IMR-90 (cell line): Measurements from ENCODE around the gene MAGI1. TPM values are rescaled to one million over a fixed set of nuclear protein-coding genes. Genes with fewer than 3 reads are reported as not detected.

Experiments used
- ATAC-seq: fragments of 200-7000 bp; cut with Tn5 transposase; 2 replicates; pipeline ENCODE4 v1.9.1; 2020; ENCODE audit warnings: low read depth, mild to moderate bottlenecking, moderate library complexity
- BruUV-seq: library from RNA; stranded (reverse); fragments of 400-500 nt; replicated peaks from 2 replicates; lab custom pipeline; 2021; lab: Mats Ljungman, UMichigan
- CTCF ChIA-PET: fragments of 300-600 bp; formaldehyde crosslinking; extraction: SDS; loops from one replicate; lab custom pipeline; 2021; ENCODE audit warnings: antibody characterized with exemption; lab: Yijun Ruan, JAX
- POLR2A ChIA-PET: fragments of 300-600 bp; sonication (Branson Sonifier 250); formaldehyde crosslinking; loops from one replicate; lab custom pipeline; 2022; ENCODE audit warnings: antibody characterized with exemption; ENCODE audit not compliant: unreplicated experiment; lab: Charles Lee
- DNase-seq: peaks from one replicate; pipeline ENCODE4 v3.0.0; 2013
- H2AFZ ChIP-seq: replicated peaks from 2 replicates; pipeline ENCODE3; 2013; ENCODE audit warnings: low read length, mild to moderate bottlenecking; ENCODE audit not compliant: poor library complexity
- H2AK5ac ChIP-seq: 2 replicates; pipeline ENCODE4 v1.6.1; 2013; ENCODE audit warnings: low read depth, low read length, inconsistent platforms
- H2AK9ac ChIP-seq: replicated peaks from 2 replicates; pipeline ENCODE3; 2013; ENCODE audit warnings: mild to moderate bottlenecking, low read depth, low read length, moderate library complexity; ENCODE audit not compliant: poor library complexity
- H2BK120ac ChIP-seq: 2 replicates; pipeline ENCODE4 v1.6.1; 2013; ENCODE audit warnings: low read depth, low read length, inconsistent platforms
- H2BK15ac ChIP-seq: 3 replicates; pipeline ENCODE4 v1.6.1; 2013; ENCODE audit warnings: low read depth, low read length, inconsistent platforms
- H2BK20ac ChIP-seq: 2 replicates; pipeline ENCODE4 v1.6.1; 2013; ENCODE audit warnings: low read depth, mild to moderate bottlenecking, inconsistent platforms, low read length, moderate library complexity
- H2BK5ac ChIP-seq: 2 replicates; pipeline ENCODE4 v1.6.1; 2013; ENCODE audit warnings: mild to moderate bottlenecking, low read depth, low read length, inconsistent platforms; ENCODE audit not compliant: poor library complexity, severe bottlenecking
- H3K14ac ChIP-seq: replicated peaks from 2 replicates; pipeline ENCODE4 v1.6.1; 2013; ENCODE audit warnings: low read depth, low read length, inconsistent platforms
- H3K18ac ChIP-seq: 2 replicates; pipeline ENCODE4 v1.6.1; 2013; ENCODE audit warnings: low read depth, low read length, control low read depth
- H3K23ac ChIP-seq: 2 replicates; pipeline ENCODE4 v1.6.1; 2013; ENCODE audit warnings: low read depth, low read length, inconsistent platforms
- H3K27ac ChIP-seq: 2 replicates; pipeline ENCODE4 v1.5.1; 2013; ENCODE audit warnings: mild to moderate bottlenecking, control low read depth, low read length; ENCODE audit not compliant: insufficient read depth
- H3K27me3 ChIP-seq: 2 replicates; pipeline ENCODE4 v1.6.1; 2013; ENCODE audit warnings: low read length; ENCODE audit not compliant: control insufficient read depth, insufficient read depth
- H3K36me3 ChIP-seq: 2 replicates; pipeline ENCODE4 v1.6.1; 2013; ENCODE audit warnings: low read length, mixed read lengths; ENCODE audit not compliant: control insufficient read depth, insufficient read depth
- H3K4ac ChIP-seq: 2 replicates; pipeline ENCODE4 v1.6.1; 2013; ENCODE audit warnings: low read depth, low read length, inconsistent platforms
- H3K4me1 ChIP-seq: 2 replicates; pipeline ENCODE4 v1.6.1; 2013; ENCODE audit warnings: low read length, mixed read lengths; ENCODE audit not compliant: control insufficient read depth, insufficient read depth
- H3K4me2 ChIP-seq: 2 replicates; pipeline ENCODE4 v1.6.1; 2013; ENCODE audit warnings: low read depth, mild to moderate bottlenecking, control low read depth, low read length, moderate library complexity
- H3K4me3 ChIP-seq: 2 replicates; pipeline ENCODE4 v1.5.1; 2013; ENCODE audit warnings: low read depth, mild to moderate bottlenecking, control low read depth, low read length, moderate library complexity; ENCODE audit not compliant: insufficient read depth
- H3K56ac ChIP-seq: 2 replicates; pipeline ENCODE4 v1.6.1; 2013; ENCODE audit warnings: low read length, inconsistent platforms; ENCODE audit not compliant: insufficient read depth; ENCODE audit errors: extremely low read depth
- H3K79me1 ChIP-seq, 2 experiments: 2 replicates each; pipeline ENCODE4 v1.6.1; 2013; ENCODE audit warnings: low read length in 2 of 2, inconsistent platforms in 1 of 2, low read depth in 1 of 2
- H3K9ac ChIP-seq: 2 replicates; pipeline ENCODE4 v1.6.1; 2013; ENCODE audit warnings: low read depth, low read length, control low read depth
- H3K9me1 ChIP-seq: 2 replicates; pipeline ENCODE4 v1.6.1; 2013; ENCODE audit warnings: low read length, inconsistent platforms; ENCODE audit not compliant: insufficient read depth
- H3K9me3 ChIP-seq: 2 replicates; pipeline ENCODE4 v1.6.1; 2013; ENCODE audit warnings: low read length; ENCODE audit not compliant: control insufficient read depth, insufficient read depth
- H4K20me1 ChIP-seq: 2 replicates; pipeline ENCODE4 v1.6.1; 2013; ENCODE audit warnings: low read length, inconsistent platforms; ENCODE audit not compliant: insufficient read depth
- H4K5ac ChIP-seq: 2 replicates; pipeline ENCODE4 v1.6.1; 2013; ENCODE audit warnings: mild to moderate bottlenecking, low read depth, low read length, control low read depth
- H4K8ac ChIP-seq, 2 experiments: 2 replicates each; pipeline ENCODE4 v1.6.1; 2013; ENCODE audit warnings: low read depth in 2 of 2, low read length in 2 of 2, control low read depth in 1 of 2, inconsistent platforms in 1 of 2
- H4K91ac ChIP-seq: 2 replicates; pipeline ENCODE4 v1.6.1; 2013; ENCODE audit warnings: low read depth, low read length, inconsistent platforms; ENCODE audit not compliant: insufficient read depth
- BHLHE40 ChIP-seq: fragments of 150-350 bp; IDR thresholded peaks from 2 replicates; pipeline ENCODE4 v1.6.1; 2016; ENCODE audit warnings: mild to moderate bottlenecking, low read depth, low read length
- CEBPB ChIP-seq: IDR thresholded peaks from 2 replicates; pipeline ENCODE4 v1.6.1; 2012; ENCODE audit warnings: low read depth, low read length, improper control_type of control experiment
- CHD1 ChIP-seq: IDR thresholded peaks from 2 replicates; pipeline ENCODE4 v1.6.1; 2012; ENCODE audit warnings: low read depth, low read length, improper control_type of control experiment
- CTCF ChIP-seq: conservative IDR thresholded peaks from 2 replicates; pipeline ENCODE4 v1.5.1; 2012; ENCODE audit warnings: mild to moderate bottlenecking, low read depth, low read length, improper control_type of control experiment
- FOS ChIP-seq: fragments of 150-350 bp; IDR thresholded peaks from 2 replicates; pipeline ENCODE4 v1.6.1; 2016; ENCODE audit warnings: low read depth, low read length
- MAFK ChIP-seq: IDR thresholded peaks from 2 replicates; pipeline ENCODE4 v1.6.1; 2012; ENCODE audit warnings: low read depth, low read length, improper control_type of control experiment
- MAZ ChIP-seq: IDR thresholded peaks from 2 replicates; pipeline ENCODE4 v1.6.1; 2012; ENCODE audit warnings: low read depth, mild to moderate bottlenecking, low read length, improper control_type of control experiment, moderate library complexity, borderline replicate concordance
- MXI1 ChIP-seq: IDR thresholded peaks from 2 replicates; pipeline ENCODE4 v1.6.1; 2012; ENCODE audit warnings: low read depth, mild to moderate bottlenecking, low read length, moderate library complexity, borderline replicate concordance
- NFE2L2 ChIP-seq: fragments of 150-350 bp; IDR thresholded peaks from 2 replicates; pipeline ENCODE4 v1.6.1; 2016; ENCODE audit warnings: low read depth, mild to moderate bottlenecking, low read length
- POLR2A ChIP-seq: IDR thresholded peaks from 2 replicates; pipeline ENCODE4 v1.6.1; 2012; ENCODE audit warnings: mild to moderate bottlenecking, low read depth, low read length
- RAD21 ChIP-seq: IDR thresholded peaks from 2 replicates; pipeline ENCODE4 v1.6.1; 2012; ENCODE audit warnings: low read length, improper control_type of control experiment
- RCOR1 ChIP-seq: IDR thresholded peaks from 2 replicates; pipeline ENCODE4 v1.6.1; 2012; ENCODE audit warnings: mild to moderate bottlenecking, low read length, improper control_type of control experiment; ENCODE audit not compliant: insufficient replicate concordance
- RFX5 ChIP-seq: IDR thresholded peaks from 2 replicates; pipeline ENCODE4 v1.8.0; 2012; ENCODE audit warnings: low read depth, mild to moderate bottlenecking, low read length, moderate library complexity
- SMC3 ChIP-seq: fragments of 150-350 bp; IDR thresholded peaks from 2 replicates; pipeline ENCODE4 v1.6.1; 2016; ENCODE audit warnings: low read depth, mild to moderate bottlenecking, antibody characterized with exemption, low read length, moderate library complexity
- WGBS, 2 experiments: methylation state at CpG; one replicate each; pipeline versions ENCODE4 v1.1.5 to v1.1.7; 2013; ENCODE audit warnings: missing lambda C conversion rate in 2 of 2; ENCODE audit not compliant: insufficient read length in 1 of 2; ENCODE audit errors: extremely low coverage in 2 of 2; 5-methylcytosine and 5-hydroxymethylcytosine counted together
- dilution Hi-C: fragments of 300-500 bp; cut with HindIII; formaldehyde crosslinking; loops from one replicate; pipeline ENCODE4 v1.14.3; 2018; ENCODE audit warnings: low sequenced_read_pairs; ENCODE audit not compliant: unreplicated experiment
- in situ Hi-C: fragments of 300-500 bp; cut with MboI; formaldehyde crosslinking; loops from 3 replicates; pipeline ENCODE4 v1.14.3; 2019; ENCODE audit warnings: low sequenced_read_pairs, inconsistent platforms, mixed read lengths
- intact Hi-C: fragments of 100-400 bp; cut with micrococcal nuclease; formaldehyde crosslinking; loops from 2 replicates; pipeline ENCODE4 v1.10.0; 2022
- polyA plus RNA-seq, 3 experiments: library from polyadenylated mRNA; depleted of rRNA; stranded (reverse); fragments of >200 nt; gene quantifications; 2 replicates each; pipeline ENCODE4 v1.2.3, GENCODE V29; 2012; ENCODE audit warnings: low replicate concordance in 1 of 3
- total RNA-seq: library from RNA; depleted of rRNA; stranded (reverse); fragments of >200 nt; gene quantifications from 2 replicates; pipeline ENCODE4 v1.2.3, GENCODE V29; 2012
- TF ChIP-seq, protein P1 (sequence below): fragments of 150-350 bp; IDR thresholded peaks from 2 replicates; pipeline ENCODE4 v1.6.1; 2017; ENCODE audit warnings: mild to moderate bottlenecking, antibody characterized with exemption, low read length, low read depth
- TF ChIP-seq, protein P2 (sequence below): fragments of 150-350 bp; IDR thresholded peaks from 2 replicates; pipeline ENCODE4 v1.6.1; 2016; ENCODE audit warnings: low read depth, mild to moderate bottlenecking, low read length, moderate library complexity, borderline replicate concordance

MAGI1 gene
- total and polyA plus RNA-seq, 2 of the 4 experiments (the other 2 are of a cell fraction), result 14.5 to 24.2 TPM

DNA sequence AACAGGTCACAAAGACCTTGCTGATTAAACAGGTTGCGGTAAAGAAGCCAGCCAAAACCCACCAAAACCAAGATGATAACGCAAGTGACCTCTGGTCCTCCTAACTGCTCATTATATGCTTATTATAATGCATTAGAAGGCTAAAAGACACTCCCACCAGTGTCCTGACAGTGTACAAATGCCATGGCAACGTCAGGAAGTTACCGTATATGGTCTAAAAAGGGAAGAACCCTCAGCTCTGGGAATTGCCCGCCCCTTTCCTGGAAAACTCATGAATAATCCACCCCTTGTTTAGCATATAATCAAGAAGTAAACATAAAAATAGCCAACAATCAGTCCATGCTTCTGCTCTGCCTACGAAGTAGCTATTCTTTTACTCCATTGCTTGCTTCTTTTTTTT, 108.1 kb downstream of the MAGI1 start:
- CTCF ChIA-PET, result no interaction called here

More for the DNA sequence above, 108.1 kb downstream of the MAGI1 start:
- peaks cover 26 to 50% of the 10 kb centered on the region in 2 experiments for H3K79me1 ChIP-seq
- H3K27me3 ChIP-seq, result no peaks in the 10 kb centered on the region
- H2AK5ac ChIP-seq, result no peak overlapping the region
- in situ Hi-C loops (no loop called here), intact Hi-C loops (no loop called here), dilution Hi-C loops (no loop called here)
- no peak overlapping the region for H4K91ac ChIP-seq
- H3K23ac ChIP-seq, result no peak overlapping the region
- H3K14ac ChIP-seq, result no peak overlapping the region
- ATAC-seq (no peak), DNase-seq (no peak)
- no peaks in the 10 kb centered on the region for H3K9me1 ChIP-seq
- H2BK120ac ChIP-seq, result no peak overlapping the region
- no TSS peak for BruUV-seq
- H3K56ac ChIP-seq, result no peak overlapping the region
- no peak overlapping the region for H4K5ac ChIP-seq
- WGBS, 2 experiments, result 83% methylated on average over 1 of the region's 6 CpGs; no CpG with 5 or more reads in 1 of the 2 experiments
- H3K9ac ChIP-seq, result no peak overlapping the region
- H2BK20ac ChIP-seq, result no peak overlapping the region
- no peak overlapping the region for H2AFZ ChIP-seq
- no peak for TF ChIP-seq CEBPB
- TF ChIP-seq POLR2A, result no peak
- no peak for TF ChIP-seq MAZ
- no peak for TF ChIP-seq NFE2L2
- no peak for TF ChIP-seq CTCF
- no peak for TF ChIP-seq BHLHE40
- TF ChIP-seq, protein P1, sequence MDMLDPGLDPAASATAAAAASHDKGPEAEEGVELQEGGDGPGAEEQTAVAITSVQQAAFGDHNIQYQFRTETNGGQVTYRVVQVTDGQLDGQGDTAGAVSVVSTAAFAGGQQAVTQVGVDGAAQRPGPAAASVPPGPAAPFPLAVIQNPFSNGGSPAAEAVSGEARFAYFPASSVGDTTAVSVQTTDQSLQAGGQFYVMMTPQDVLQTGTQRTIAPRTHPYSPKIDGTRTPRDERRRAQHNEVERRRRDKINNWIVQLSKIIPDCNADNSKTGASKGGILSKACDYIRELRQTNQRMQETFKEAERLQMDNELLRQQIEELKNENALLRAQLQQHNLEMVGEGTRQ, result no peak
- TF ChIP-seq RCOR1, result no peak
- no peak for TF ChIP-seq MAFK
- no peak for TF ChIP-seq RFX5
- TF ChIP-seq, protein P2, sequence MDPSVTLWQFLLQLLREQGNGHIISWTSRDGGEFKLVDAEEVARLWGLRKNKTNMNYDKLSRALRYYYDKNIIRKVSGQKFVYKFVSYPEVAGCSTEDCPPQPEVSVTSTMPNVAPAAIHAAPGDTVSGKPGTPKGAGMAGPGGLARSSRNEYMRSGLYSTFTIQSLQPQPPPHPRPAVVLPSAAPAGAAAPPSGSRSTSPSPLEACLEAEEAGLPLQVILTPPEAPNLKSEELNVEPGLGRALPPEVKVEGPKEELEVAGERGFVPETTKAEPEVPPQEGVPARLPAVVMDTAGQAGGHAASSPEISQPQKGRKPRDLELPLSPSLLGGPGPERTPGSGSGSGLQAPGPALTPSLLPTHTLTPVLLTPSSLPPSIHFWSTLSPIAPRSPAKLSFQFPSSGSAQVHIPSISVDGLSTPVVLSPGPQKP, result no peak
- no peak for TF ChIP-seq FOS
- TF ChIP-seq CHD1, result no peak
- no peak for TF ChIP-seq SMC3
- no peak for TF ChIP-seq RAD21
- no peak for TF ChIP-seq MXI1
- H3K4me1 ChIP-seq, result peaks cover 2% of the 10 kb centered on the region; the same call in 1 of the 2 replicates
- H3K18ac ChIP-seq, result no peak overlapping the region
- POLR2A ChIA-PET, result no interaction called here
- H3K36me3 ChIP-seq, result no peaks in the 10 kb centered on the region
- H4K20me1 ChIP-seq, result peaks cover 16% of the 10 kb centered on the region; the same call in 1 of the 2 replicates
- no peak overlapping the region for H3K4me3 ChIP-seq
- H4K8ac ChIP-seq, result no peak overlapping the region
- peaks cover 5% of the 10 kb centered on the region for H3K9me3 ChIP-seq
- H2BK15ac ChIP-seq, result no peak overlapping the region
- no peak overlapping the region for H3K4ac ChIP-seq
- H2AK9ac ChIP-seq, result no peak overlapping the region
- no peak overlapping the region for H2BK5ac ChIP-seq
- H3K4me2 ChIP-seq, result no peak overlapping the region
- no peak overlapping the region for H3K27ac ChIP-seq
